ENCODE data around the gene CRK.

Gene CRK

DNA sequence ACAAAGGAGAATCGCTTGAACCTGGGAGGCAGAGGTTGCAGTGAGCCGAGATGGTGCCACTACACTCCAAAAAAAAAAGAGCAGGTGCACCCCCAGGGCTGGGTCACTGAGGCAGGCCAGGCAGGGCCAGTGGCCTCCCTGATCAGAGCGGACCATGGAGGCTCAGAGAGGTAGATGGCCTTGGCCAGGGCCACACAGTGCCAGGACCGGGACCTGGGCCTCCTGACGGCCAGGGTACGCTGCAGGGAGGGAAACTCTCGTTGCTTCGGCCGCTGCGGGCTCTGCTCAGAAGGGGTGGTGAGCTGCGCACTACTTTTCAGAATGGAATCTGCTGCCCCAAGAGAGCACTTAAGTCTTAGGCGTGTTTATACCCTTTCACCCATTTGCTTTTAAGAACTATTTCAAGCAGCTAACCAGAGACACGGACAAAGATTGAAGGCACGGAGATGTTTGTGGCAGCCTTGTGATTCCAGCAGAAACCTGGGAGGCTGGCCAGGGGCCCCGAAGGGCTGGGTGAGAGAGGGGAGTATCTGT is 19.4 kb upstream of the CRK start:
- H3K4me3 ChIP-seq (ENCODE audit: low read length), result no peak overlapping the region
- no peaks in the 10 kb centered on the region for H4K20me1 ChIP-seq (ENCODE audit: insufficient read depth, low read length)
- H3K9ac ChIP-seq (ENCODE audit: low read length), result no peak overlapping the region
- H3K36me3 ChIP-seq (replicated peaks; ENCODE audit: low read depth, low read length), result peaks cover 2% of the 10 kb centered on the region
- no peaks in the 10 kb centered on the region for H3K9me3 ChIP-seq (ENCODE audit: insufficient read depth, low read length)
- H3K79me2 ChIP-seq (ENCODE audit: low read length), result no peaks in the 10 kb centered on the region
- no peak overlapping the region for H3K27ac ChIP-seq (ENCODE audit: low read length)
- H3K27me3 ChIP-seq (ENCODE audit: low read depth, low read length), result no peaks in the 10 kb centered on the region
- no peak overlapping the region for H2AFZ ChIP-seq (ENCODE audit: low read depth, low read length)
- TF ChIP-seq CTCF (IDR thresholded peaks at IDR 0.05; ENCODE audit: low read depth, low read length), result no peak
- no peak for TF ChIP-seq EZH2phosphoT487 (IDR thresholded peaks at IDR 0.05; ENCODE audit: low read depth)
- no peak overlapping the region for H3K4me2 ChIP-seq (ENCODE audit: low read length)
- H3K4me1 ChIP-seq (ENCODE audit: low read length), result peaks cover 9% of the 10 kb centered on the region

DNA sequence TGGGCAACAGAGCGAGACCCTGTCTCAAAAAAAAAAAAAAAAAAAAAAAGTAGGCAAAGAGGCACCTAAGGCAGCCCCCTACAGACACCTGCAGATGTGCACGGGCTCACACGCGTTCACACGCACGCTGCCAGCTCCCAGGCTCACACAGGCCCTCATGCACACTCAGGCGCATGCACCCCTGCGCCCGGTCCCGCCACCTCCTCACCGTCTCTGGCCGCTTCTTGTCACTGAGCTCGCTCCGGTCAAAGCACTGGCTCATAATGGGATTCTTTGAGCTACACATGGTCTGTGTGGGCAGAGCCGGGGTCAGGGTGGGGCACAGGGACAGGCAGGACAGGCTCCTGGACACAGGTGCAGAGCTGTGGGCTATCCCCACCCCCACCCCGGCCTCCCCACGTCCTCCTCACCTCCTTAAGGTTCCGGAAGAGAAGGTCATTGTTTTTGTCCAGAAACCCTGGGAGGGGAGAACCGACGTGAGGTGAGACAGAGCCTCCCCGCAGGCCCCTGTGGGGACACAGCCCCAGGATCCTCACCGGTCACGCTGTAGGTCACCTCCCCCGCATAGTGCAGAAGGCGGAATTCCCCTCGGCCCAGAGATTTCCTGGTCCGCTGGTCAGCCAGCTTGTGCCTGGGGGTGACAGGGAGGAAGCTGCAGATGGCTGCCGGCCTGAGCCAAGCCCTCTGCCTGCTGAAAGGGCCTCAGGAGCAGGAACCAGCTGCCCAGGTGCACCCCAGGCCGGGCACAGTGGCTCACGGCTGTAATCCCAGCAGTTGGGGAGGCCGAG is 18.6 kb upstream of the CRK start:
- Histone ChIP-seq H4K20me1 (ENCODE audit: insufficient read depth, low read length) (no peaks in the 10 kb centered on the region), H3K4me3 (ENCODE audit: low read length) (no peak overlapping the region), H3K9ac (ENCODE audit: low read length) (no peak overlapping the region), H3K79me2 (ENCODE audit: low read length) (no peaks in the 10 kb centered on the region), H3K9me3 (ENCODE audit: insufficient read depth, low read length) (no peaks in the 10 kb centered on the region), H3K4me2 (ENCODE audit: low read length) (no peak overlapping the region), H3K4me1 (ENCODE audit: low read length) (peaks cover 9% of the 10 kb centered on the region), H3K27ac (ENCODE audit: low read length) (no peak overlapping the region), H3K27me3 (ENCODE audit: low read depth, low read length) (no peaks in the 10 kb centered on the region), H2AFZ (ENCODE audit: low read depth, low read length) (no peak overlapping the region), H3K36me3 (replicated peaks; ENCODE audit: low read depth, low read length) (peaks cover 2% of the 10 kb centered on the region)
- no peak for TF ChIP-seq EZH2phosphoT487 (IDR thresholded peaks at IDR 0.05; ENCODE audit: low read depth)
- TF ChIP-seq CTCF (IDR thresholded peaks at IDR 0.05; ENCODE audit: low read depth, low read length), result no peak

GRCh38 chr17:1473841-1474240 is 17.8 kb upstream of the CRK start:
- no peaks in the 10 kb centered on the region for H3K9me3 ChIP-seq (ENCODE audit: insufficient read depth, low read length)
- no peak for TF ChIP-seq EZH2phosphoT487 (IDR thresholded peaks at IDR 0.05; ENCODE audit: low read depth)
- no peak for TF ChIP-seq CTCF (IDR thresholded peaks at IDR 0.05; ENCODE audit: low read depth, low read length)
- H3K4me1 ChIP-seq (ENCODE audit: low read length), result peaks cover 9% of the 10 kb centered on the region
- peaks cover 9% of the 10 kb centered on the region for H3K36me3 ChIP-seq (replicated peaks; ENCODE audit: low read depth, low read length)
- no peak overlapping the region for H3K27ac ChIP-seq (ENCODE audit: low read length)
- H3K4me2 ChIP-seq (ENCODE audit: low read length), result no peak overlapping the region
- no peaks in the 10 kb centered on the region for H3K79me2 ChIP-seq (ENCODE audit: low read length)
- H3K4me3 ChIP-seq (ENCODE audit: low read length), result no peak overlapping the region
- H4K20me1 ChIP-seq (ENCODE audit: insufficient read depth, low read length), result no peaks in the 10 kb centered on the region
- no peaks in the 10 kb centered on the region for H3K27me3 ChIP-seq (ENCODE audit: low read depth, low read length)
- no peak overlapping the region for H2AFZ ChIP-seq (ENCODE audit: low read depth, low read length)
- no peak overlapping the region for H3K9ac ChIP-seq (ENCODE audit: low read length)

- H3K4me3 ChIP-seq (ENCODE audit: low read length), result no peak overlapping the region
- peaks cover 10% of the 10 kb centered on the region for H3K36me3 ChIP-seq (replicated peaks; ENCODE audit: low read depth, low read length)
- no peaks in the 10 kb centered on the region for H3K27me3 ChIP-seq (ENCODE audit: low read depth, low read length)
- no peak overlapping the region for H2AFZ ChIP-seq (ENCODE audit: low read depth, low read length)
- TF ChIP-seq CTCF (IDR thresholded peaks at IDR 0.05; ENCODE audit: low read depth, low read length), result no peak
- no peak for TF ChIP-seq EZH2phosphoT487 (IDR thresholded peaks at IDR 0.05; ENCODE audit: low read depth)
- H3K4me1 ChIP-seq (ENCODE audit: low read length), result peaks cover 9% of the 10 kb centered on the region
- H3K9me3 ChIP-seq (ENCODE audit: insufficient read depth, low read length), result no peaks in the 10 kb centered on the region
- no peaks in the 10 kb centered on the region for H3K79me2 ChIP-seq (ENCODE audit: low read length)
- H3K27ac ChIP-seq (ENCODE audit: low read length), result no peak overlapping the region
- no peak overlapping the region for H3K4me2 ChIP-seq (ENCODE audit: low read length)
- H4K20me1 ChIP-seq (ENCODE audit: insufficient read depth, low read length), result no peaks in the 10 kb centered on the region
- no peak overlapping the region for H3K9ac ChIP-seq (ENCODE audit: low read length)
Observed at GRCh38 chr17:1473170-1473569, 17.1 kb upstream of the CRK start.

Measured in OCI-LY3 (cell line).